GM12865 (cell line): ENCODE data around the gene MAGI2.

Experiments
- DNase-seq: peaks from one replicate; pipeline ENCODE4 v3.0.0; 2010; ENCODE audit warnings: low read depth
- H3K4me3 ChIP-seq: 2 replicates; pipeline ENCODE4 v1.5.1; 2011; ENCODE audit warnings: mild to moderate bottlenecking, low read depth, low read length, control low read depth
- CTCF ChIP-seq: IDR thresholded peaks from 2 replicates; pipeline ENCODE4 v1.5.1; 2011; ENCODE audit warnings: low read length, control low read depth, low read depth, inconsistent platforms; ENCODE audit not compliant: insufficient read depth; ENCODE audit errors: missing control alignments

Gene MAGI2

GRCh38 chr7:78542541-78542940 is 910.9 kb downstream of the MAGI2 start:
- DNase-seq, result no peak
- no peak overlapping the region for H3K4me3 ChIP-seq
- no peak for TF ChIP-seq CTCF

DNA sequence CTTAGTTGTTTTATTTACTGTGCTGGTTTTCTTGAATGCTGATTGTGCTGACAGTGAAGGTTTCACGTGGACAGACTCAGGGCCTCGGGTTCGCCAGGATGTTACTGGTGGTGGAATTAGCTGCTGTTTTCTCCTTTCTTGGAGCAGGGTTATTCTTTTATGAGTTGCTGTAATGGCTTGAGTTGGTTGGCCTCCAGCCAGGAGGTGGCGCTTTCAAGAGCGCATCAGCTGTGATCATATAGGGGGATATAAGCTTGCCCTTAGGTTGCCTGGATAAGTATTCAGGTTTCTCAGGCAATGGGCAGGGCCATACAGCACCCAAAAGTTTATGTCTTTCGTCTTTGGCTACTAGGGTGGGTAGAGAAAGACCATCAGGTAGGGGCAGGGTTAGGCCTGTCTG is 913.6 kb downstream of the MAGI2 start:
- no peak for DNase-seq
- no peak for TF ChIP-seq CTCF
- no peak overlapping the region for H3K4me3 ChIP-seq

- no peak for TF ChIP-seq CTCF
- DNase-seq, result no peak
- no peak overlapping the region for H3K4me3 ChIP-seq
Measured at GRCh38 chr7:78535655-78536054, 917.8 kb downstream of the MAGI2 start.

- no peak overlapping the region for H3K4me3 ChIP-seq
- DNase-seq, result no peak
- TF ChIP-seq CTCF, result no peak
Measured at GRCh38 chr7:78530351-78530750, 923.1 kb downstream of the MAGI2 start.

DNA sequence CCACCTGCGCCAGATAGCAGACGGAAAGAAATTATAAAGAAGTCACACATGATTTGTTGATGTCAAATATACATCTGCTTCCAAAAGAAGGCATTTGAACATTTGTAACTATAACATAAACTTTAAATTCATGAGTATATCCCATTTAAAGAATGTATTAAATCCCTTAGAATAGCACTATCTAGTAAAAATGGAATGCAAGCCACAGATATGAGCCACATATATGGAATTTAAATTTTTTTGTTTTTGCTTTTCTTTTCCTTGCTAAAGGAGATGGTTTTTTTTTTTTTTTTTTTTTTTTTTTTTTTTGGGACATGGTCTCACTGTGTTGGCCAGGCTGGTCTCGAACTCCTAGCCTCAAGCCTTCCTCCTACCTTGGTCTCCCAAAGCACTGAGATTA is 924.1 kb downstream of the MAGI2 start:
- H3K4me3 ChIP-seq, result no peak overlapping the region
- no peak for DNase-seq
- TF ChIP-seq CTCF, result no peak

DNA sequence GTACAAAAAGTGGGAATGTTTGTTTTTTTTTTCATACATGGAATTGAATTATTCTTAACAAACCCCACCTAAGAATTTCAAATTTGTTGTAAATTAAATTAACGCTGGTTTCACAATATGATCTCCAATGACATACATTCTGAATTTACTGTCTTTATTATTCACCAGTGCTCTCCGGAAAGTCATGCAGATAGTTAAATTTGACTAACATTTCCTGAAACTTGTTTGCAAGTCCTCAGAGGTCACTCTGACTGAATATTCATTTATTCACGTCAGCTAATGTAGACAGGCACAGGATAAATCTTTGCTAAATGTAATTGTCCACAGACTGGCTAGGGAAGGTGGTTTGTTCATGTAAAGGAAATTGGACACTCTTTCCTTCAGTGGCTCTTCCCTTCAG is 924.5 kb downstream of the MAGI2 start:
- no peak for TF ChIP-seq CTCF

DNA sequence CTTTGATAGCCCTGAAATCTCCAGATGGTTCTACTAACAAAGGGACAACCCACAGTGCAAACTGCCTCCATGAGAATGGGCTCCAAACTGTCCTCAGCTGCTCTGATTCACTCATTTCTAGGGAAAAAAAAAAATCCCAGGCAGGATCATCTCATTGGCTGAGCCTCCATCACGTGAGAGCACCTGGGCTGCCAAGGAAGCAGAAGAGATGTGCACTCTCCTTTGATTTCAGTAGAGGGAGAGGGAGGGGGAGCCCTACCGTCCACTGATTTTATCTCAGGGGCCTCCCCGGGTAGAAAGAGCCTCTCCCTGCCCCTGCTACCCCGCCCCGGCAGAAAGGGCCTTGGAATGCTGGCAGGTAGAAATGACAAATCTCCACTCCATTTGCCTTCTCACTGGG is 929.5 kb downstream of the MAGI2 start:
- DNase-seq, result no peak
- no peak overlapping the region for H3K4me3 ChIP-seq
- no peak for TF ChIP-seq CTCF

More for the DNA sequence above, 924.5 kb downstream of the MAGI2 start:
- no peak overlapping the region for H3K4me3 ChIP-seq
- no peak for DNase-seq
